ENCODE data around the gene METTL26.

METTL26 gene

GRCh38 chr16:619476-620100 is 16.5 kb downstream of the METTL26 start:
- H3K36me3 ChIP-seq (ENCODE audit: control insufficient read depth, insufficient read depth, low read length): peaks cover 3% of the 10 kb centered on the region
- H3K4me1 ChIP-seq (ENCODE audit: control insufficient read depth, insufficient read depth, low read length, poor library complexity, severe bottlenecking): peaks cover 11% of the 10 kb centered on the region
- no peak overlapping the region for H3K4me3 ChIP-seq (ENCODE audit: extremely low read depth, insufficient read depth, low read length, poor library complexity, severe bottlenecking)
- no peaks in the 10 kb centered on the region for H3K9me3 ChIP-seq (ENCODE audit: control insufficient read depth, low read length)
- 93 to 96% methylated on average over 18 of the region's 20 CpGs for WGBS, 2 experiments (ENCODE audit: insufficient coverage in 2 of 2)
- no peak overlapping the region for H3K27ac ChIP-seq (ENCODE audit: low read depth, low read length, severe bottlenecking)

GRCh38 chr16:617855-618254 is 18.2 kb downstream of the METTL26 start:
- 90 to 96% methylated on average over 7 to 16 of the region's 16 CpGs for WGBS, 2 experiments (ENCODE audit: insufficient coverage in 2 of 2)
- H3K27ac ChIP-seq (ENCODE audit: low read depth, low read length, severe bottlenecking): no peak overlapping the region
- peaks cover 11% of the 10 kb centered on the region for H3K4me1 ChIP-seq (ENCODE audit: control insufficient read depth, insufficient read depth, low read length, poor library complexity, severe bottlenecking)
- H3K36me3 ChIP-seq (ENCODE audit: control insufficient read depth, insufficient read depth, low read length): peaks cover 10% of the 10 kb centered on the region
- H3K9me3 ChIP-seq (ENCODE audit: control insufficient read depth, low read length): no peaks in the 10 kb centered on the region
- H3K4me3 ChIP-seq (ENCODE audit: extremely low read depth, insufficient read depth, low read length, poor library complexity, severe bottlenecking): no peak overlapping the region

DNA sequence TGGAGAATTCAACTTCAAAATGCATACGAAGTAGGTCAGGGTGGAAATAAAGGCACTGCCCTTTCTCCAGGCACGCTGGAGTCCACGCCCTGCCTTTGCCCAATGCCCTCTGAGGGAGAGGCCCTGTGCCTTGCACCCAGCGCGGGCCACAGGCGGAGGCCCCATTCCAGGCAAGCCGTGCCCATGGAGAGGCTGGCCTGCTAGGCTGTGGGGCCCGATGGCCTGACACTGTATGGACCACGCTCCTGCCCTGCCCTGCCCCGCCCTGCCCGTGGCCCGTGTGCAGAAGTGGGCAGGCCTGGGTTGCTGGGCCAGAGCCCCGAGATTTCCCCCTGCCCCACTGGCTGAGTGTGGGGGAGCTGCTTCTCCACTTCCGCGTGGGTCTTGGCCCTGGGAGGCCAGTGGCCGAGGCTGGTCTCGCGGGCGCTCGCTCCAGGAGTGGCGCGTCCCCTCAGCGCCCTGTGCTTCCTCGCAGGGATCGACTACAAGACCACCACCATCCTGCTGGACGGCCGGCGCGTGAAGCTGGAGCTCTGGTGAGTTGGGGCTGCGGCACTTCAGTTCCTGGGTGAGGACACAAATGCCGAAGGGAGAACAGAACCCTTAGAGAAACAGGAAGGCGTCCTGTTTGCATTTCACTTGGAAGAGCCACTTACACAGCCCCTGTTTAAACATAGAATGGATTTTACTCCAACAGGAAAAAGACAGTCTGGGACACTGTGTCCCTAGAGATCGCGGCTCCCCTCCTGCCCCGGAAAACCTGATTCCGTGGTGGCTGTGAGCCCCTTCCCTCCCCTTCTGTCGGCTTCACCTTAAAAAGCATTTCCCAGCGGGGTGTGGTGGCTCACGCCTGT is 19.1 kb downstream of the METTL26 start:
- no peak overlapping the region for H3K4me3 ChIP-seq (ENCODE audit: extremely low read depth, insufficient read depth, low read length, poor library complexity, severe bottlenecking)
- H3K27ac ChIP-seq (ENCODE audit: low read depth, low read length, severe bottlenecking): no peak overlapping the region
- WGBS, 2 experiments (ENCODE audit: insufficient coverage in 2 of 2): 95 to 96% methylated on average over 35 to 38 of the region's 39 CpGs
- H3K9me3 ChIP-seq (ENCODE audit: control insufficient read depth, low read length): no peaks in the 10 kb centered on the region
- peaks cover 10% of the 10 kb centered on the region for H3K36me3 ChIP-seq (ENCODE audit: control insufficient read depth, insufficient read depth, low read length)
- H3K4me1 ChIP-seq (ENCODE audit: control insufficient read depth, insufficient read depth, low read length, poor library complexity, severe bottlenecking): peaks cover 6% of the 10 kb centered on the region

DNA sequence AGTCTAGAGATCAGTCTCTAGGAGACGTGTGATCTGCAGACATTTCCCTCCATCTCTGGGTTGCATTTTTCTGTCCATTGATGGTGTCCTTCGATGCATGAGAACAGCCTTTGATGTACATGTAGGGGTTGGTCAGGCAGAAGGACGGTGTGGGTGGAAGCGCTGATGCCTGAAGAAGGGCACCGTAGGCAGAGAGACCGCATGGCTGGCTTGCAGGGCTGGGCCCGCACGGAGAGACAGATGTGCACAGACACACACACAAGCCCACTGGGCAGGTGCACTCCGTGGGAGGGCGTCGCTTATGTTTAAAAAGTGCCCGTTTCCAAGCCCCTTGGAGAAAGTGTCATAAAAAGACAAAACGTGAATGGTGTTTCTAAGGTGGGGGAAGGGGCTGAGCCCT is 21.0 kb downstream of the METTL26 start:
- H3K36me3 ChIP-seq (ENCODE audit: control insufficient read depth, insufficient read depth, low read length): peaks cover 12% of the 10 kb centered on the region
- H3K4me3 ChIP-seq (ENCODE audit: extremely low read depth, insufficient read depth, low read length, poor library complexity, severe bottlenecking): no peak overlapping the region
- H3K9me3 ChIP-seq (ENCODE audit: control insufficient read depth, low read length): no peaks in the 10 kb centered on the region
- no peak overlapping the region for H3K27ac ChIP-seq (ENCODE audit: low read depth, low read length, severe bottlenecking)
- no peaks in the 10 kb centered on the region for H3K4me1 ChIP-seq (ENCODE audit: control insufficient read depth, insufficient read depth, low read length, poor library complexity, severe bottlenecking)
- 96 to 98% methylated on average over 12 to 13 of the region's 13 CpGs for WGBS, 2 experiments (ENCODE audit: insufficient coverage in 2 of 2)

DNA sequence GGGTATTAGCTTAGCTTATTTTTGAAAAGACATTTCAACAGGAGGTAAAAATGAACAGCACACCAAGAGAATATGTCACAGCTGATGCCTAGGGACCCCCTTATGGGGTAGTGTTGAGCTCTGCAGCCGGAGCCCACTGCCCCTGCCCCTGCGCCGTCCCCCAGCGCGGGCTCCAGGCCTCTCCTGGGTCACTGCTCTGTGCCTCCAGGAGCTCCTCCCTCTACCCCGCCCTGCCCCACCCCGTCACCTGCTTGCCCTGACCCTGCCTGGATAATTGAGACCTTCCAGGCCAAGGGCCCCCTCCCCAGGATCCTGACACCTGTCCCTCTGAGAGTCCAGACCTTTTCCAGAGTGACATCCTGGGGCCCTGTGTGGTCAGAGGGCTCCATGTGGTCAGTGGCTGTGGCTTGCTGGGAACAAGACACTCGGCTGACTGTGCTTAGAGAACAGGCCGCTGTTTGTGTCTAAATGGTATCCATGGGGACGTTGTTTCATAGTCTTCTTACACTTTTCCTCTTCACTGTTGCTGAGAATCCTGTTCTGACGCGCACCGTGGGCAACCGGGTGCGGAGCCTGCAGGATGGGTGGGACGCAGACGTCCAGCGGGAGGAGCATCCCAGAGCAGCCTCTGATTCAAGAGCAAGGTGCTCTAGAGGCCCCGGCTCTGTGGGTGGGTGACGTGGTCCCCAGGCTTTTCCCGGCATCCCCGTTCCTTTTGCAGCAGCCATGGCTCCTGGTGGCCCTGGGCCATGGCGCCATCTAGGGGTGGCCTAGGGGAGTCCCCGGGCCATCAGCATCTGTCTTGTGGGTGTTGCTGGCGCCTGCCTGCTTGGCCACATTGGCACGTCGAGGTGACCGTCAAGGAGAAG is 25.4 kb downstream of the METTL26 start:
- no peak overlapping the region for H3K4me3 ChIP-seq (ENCODE audit: extremely low read depth, insufficient read depth, low read length, poor library complexity, severe bottlenecking)
- no peak overlapping the region for H3K27ac ChIP-seq (ENCODE audit: low read depth, low read length, severe bottlenecking)
- peaks cover under 1% of the 10 kb centered on the region for H3K9me3 ChIP-seq (ENCODE audit: control insufficient read depth, low read length)
- H3K4me1 ChIP-seq (ENCODE audit: control insufficient read depth, insufficient read depth, low read length, poor library complexity, severe bottlenecking): no peaks in the 10 kb centered on the region
- H3K36me3 ChIP-seq (ENCODE audit: control insufficient read depth, insufficient read depth, low read length): peaks cover 10% of the 10 kb centered on the region
- 82 to 84% methylated on average over 24 to 26 of the region's 28 CpGs for WGBS, 2 experiments (ENCODE audit: insufficient coverage in 2 of 2)

DNA sequence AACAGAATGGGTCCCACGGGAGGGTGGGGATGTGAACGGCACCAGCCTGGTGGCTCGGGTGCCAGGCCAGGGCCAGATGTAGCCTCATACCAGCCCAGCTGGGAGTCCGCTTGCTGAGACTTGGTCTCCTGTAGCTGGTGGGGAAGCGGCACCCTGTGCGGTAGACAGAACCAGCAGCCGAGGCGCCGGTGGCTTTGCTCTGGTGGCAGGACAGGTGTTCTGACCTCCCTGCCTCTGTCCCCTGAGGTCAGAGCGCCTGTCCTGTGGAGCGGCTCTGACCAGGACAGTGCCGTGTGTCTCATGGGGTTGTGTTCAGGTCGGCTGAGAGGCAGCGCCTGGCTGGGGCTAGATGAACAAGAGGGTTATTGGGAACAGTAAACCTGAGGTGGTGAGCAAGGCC is 26.1 kb downstream of the METTL26 start:
- WGBS, 2 experiments (ENCODE audit: insufficient coverage in 2 of 2): 94 to 95% methylated on average over 12 to 14 of the region's 14 CpGs
- Histone ChIP-seq H3K27ac (ENCODE audit: low read depth, low read length, severe bottlenecking) (no peak overlapping the region), H3K4me1 (ENCODE audit: control insufficient read depth, insufficient read depth, low read length, poor library complexity, severe bottlenecking) (no peaks in the 10 kb centered on the region), H3K4me3 (ENCODE audit: extremely low read depth, insufficient read depth, low read length, poor library complexity, severe bottlenecking) (no peak overlapping the region), H3K9me3 (ENCODE audit: control insufficient read depth, low read length) (peaks cover 8% of the 10 kb centered on the region), H3K36me3 (ENCODE audit: control insufficient read depth, insufficient read depth, low read length) (peaks cover 17% of the 10 kb centered on the region)

- H3K4me1 ChIP-seq (ENCODE audit: control insufficient read depth, insufficient read depth, low read length, poor library complexity, severe bottlenecking): no peaks in the 10 kb centered on the region
- WGBS, 2 experiments (ENCODE audit: insufficient coverage in 2 of 2): 93 to 97% methylated on average over 10 to 11 of the region's 13 CpGs
- no peak overlapping the region for H3K4me3 ChIP-seq (ENCODE audit: extremely low read depth, insufficient read depth, low read length, poor library complexity, severe bottlenecking)
- peaks cover 23% of the 10 kb centered on the region for H3K36me3 ChIP-seq (ENCODE audit: control insufficient read depth, insufficient read depth, low read length)
- H3K9me3 ChIP-seq (ENCODE audit: control insufficient read depth, low read length): peaks cover 14% of the 10 kb centered on the region
- H3K27ac ChIP-seq (ENCODE audit: low read depth, low read length, severe bottlenecking): no peak overlapping the region
Measured at GRCh38 chr16:609316-609715, 26.8 kb downstream of the METTL26 start.

- Histone ChIP-seq H3K4me1 (ENCODE audit: control insufficient read depth, insufficient read depth, low read length, poor library complexity, severe bottlenecking) (no peaks in the 10 kb centered on the region), H3K4me3 (ENCODE audit: extremely low read depth, insufficient read depth, low read length, poor library complexity, severe bottlenecking) (no peak overlapping the region), H3K27ac (ENCODE audit: low read depth, low read length, severe bottlenecking) (no peak overlapping the region), H3K36me3 (ENCODE audit: control insufficient read depth, insufficient read depth, low read length) (peaks cover 20% of the 10 kb centered on the region), H3K9me3 (ENCODE audit: control insufficient read depth, low read length) (peaks cover 14% of the 10 kb centered on the region)
- WGBS, 2 experiments (ENCODE audit: insufficient coverage in 2 of 2): 85 to 88% methylated on average over 5 to 6 of the region's 10 CpGs
Measured at GRCh38 chr16:608019-608418, 28.1 kb downstream of the METTL26 start.

DNA sequence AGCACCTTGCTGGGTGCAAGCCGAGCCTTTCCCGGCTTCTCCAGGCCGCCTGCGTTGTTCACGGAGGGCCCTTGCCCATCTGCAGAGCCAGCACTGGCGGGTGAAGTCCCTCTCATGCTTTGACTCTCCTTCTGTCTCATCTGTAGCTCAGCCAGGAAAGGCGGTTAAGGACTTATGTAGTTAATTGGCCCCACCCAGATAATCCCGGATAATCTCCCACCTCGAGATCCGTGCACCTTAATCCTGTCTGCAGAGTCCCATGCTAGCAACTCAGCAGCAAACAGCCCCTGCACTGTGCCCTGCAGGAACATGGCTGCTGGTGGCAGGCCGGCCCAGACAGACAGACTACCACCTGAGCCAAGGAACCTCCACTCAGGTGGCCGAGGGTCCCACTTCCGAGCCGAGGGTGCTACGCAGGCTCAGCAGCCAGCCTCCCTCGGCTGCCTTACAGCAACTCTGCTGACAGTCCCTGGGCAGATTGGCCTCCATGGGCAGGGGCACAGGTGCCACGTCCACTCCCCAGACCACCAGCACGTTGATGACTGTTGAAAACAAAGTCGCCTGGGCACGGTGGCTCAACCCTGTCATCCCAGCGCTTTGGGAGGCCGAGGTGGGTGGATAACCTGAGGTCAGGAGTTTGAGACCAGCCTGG is 29.3 kb downstream of the METTL26 start:
- H3K4me1 ChIP-seq (ENCODE audit: control insufficient read depth, insufficient read depth, low read length, poor library complexity, severe bottlenecking): no peaks in the 10 kb centered on the region
- H3K9me3 ChIP-seq (ENCODE audit: control insufficient read depth, low read length): peaks cover 14% of the 10 kb centered on the region
- H3K27ac ChIP-seq (ENCODE audit: low read depth, low read length, severe bottlenecking): no peak overlapping the region
- peaks cover 20% of the 10 kb centered on the region for H3K36me3 ChIP-seq (ENCODE audit: control insufficient read depth, insufficient read depth, low read length)
- WGBS, 2 experiments (ENCODE audit: insufficient coverage in 2 of 2): 95 to 99% methylated on average over 19 to 21 of the region's 22 CpGs
- H3K4me3 ChIP-seq (ENCODE audit: extremely low read depth, insufficient read depth, low read length, poor library complexity, severe bottlenecking): no peak overlapping the region

GRCh38 chr16:603933-604332 is 32.2 kb downstream of the METTL26 start:
- WGBS, 2 experiments (ENCODE audit: insufficient coverage in 2 of 2): 87 to 100% methylated on average over 1 to 3 of the region's 5 CpGs
- Histone ChIP-seq H3K9me3 (ENCODE audit: control insufficient read depth, low read length) (peaks cover 19% of the 10 kb centered on the region), H3K27ac (ENCODE audit: low read depth, low read length, severe bottlenecking) (no peak overlapping the region), H3K4me3 (ENCODE audit: extremely low read depth, insufficient read depth, low read length, poor library complexity, severe bottlenecking) (no peak overlapping the region), H3K36me3 (ENCODE audit: control insufficient read depth, insufficient read depth, low read length) (peaks cover 32% of the 10 kb centered on the region), H3K4me1 (ENCODE audit: control insufficient read depth, insufficient read depth, low read length, poor library complexity, severe bottlenecking) (no peaks in the 10 kb centered on the region)
